Measurements from ENCODE around the gene CTNNB1. TPM values are rescaled to one million over a fixed set of nuclear protein-coding genes. Genes with fewer than 3 reads are reported as not detected.

Gene CTNNB1
- total RNA-seq, 1 donor from 2014 or later = 147 TPM

DNA sequence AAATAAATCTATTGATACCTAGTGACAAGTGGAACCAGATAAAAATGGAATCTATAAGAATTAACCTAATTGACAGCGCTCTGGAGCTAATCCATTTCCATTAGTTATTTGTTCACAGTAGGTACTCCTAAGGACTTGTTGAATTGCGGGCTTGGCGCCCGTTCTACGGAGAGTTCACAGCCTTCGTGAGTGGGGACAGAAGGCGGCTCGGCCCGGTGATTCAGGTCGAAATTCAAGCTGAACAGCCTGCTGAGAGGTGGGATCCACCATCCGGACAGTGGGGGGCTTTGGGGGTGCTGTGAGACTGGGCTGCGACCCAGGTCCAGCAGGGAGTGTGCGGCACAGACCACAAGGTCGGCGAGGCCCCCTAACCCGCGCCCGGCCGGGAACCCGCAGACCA is 779 bp upstream of the CTNNB1 start:
- Mint-ChIP-seq H3K36me3 (ENCODE audit: low read depth) (peaks cover 12% of the 10 kb centered on the region), H3K4me1 (peaks cover 24% of the 10 kb centered on the region), H3K27ac (peak overlapping the region; percentile 81), H3K4me3 (peak overlapping the region; percentile 95), H3K27me3 (peaks cover 23% of the 10 kb centered on the region), H3K9me3 (no peaks in the 10 kb centered on the region)
- intact Hi-C loops (cut with micrococcal nuclease) = loop anchor here (5.0 kb wide), 3 partner anchors 81 to 891 kb away; partner anchors contain the start of genes EIF1B and RPL14
- DNase-seq = no peak

DNA sequence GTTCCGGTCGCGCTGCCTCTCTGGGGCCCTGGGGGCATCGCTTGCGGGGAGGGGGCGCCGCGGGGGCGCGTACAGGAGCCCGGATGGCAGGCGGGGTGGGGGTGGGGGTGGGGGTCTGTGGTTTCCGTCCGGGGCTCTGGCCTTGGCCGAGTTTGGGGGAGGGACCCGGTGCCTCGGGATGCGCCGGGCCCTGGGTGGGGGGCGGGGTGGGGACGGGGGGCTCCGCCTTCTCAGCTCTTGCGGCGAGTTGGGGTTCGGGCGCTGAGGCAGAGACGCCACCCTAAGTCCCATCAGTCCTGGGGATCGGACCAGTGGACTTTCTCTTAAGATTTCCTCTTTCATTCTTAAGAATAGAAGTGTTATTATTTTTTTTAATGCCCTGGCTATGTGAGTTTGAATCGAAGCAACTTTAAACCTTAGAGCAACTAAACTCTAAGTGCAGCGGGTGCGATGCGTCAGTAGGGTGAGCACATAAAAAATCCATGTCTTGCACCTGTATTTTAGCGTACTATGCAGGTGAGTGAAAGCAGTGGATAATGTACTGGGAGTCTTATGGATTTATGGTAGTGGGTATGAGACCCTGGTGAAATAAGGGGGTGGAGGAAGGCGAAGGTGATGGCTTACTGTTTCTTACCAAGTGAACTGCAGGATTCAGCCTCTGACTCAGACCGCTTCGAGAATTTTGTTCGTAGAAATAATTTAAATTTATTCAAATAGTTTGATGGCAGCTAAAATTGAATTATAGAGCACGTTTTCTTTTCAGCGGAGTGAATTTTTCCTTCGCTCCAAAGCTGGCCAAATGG is 762 bp downstream of the CTNNB1 start:
- peak; percentile 79 for DNase-seq
- intact Hi-C loops (cut with micrococcal nuclease) = loop anchor here (1.0 to 5.0 kb wide), 9 partner anchors 12 to 893 kb away; partner anchors contain the start of genes EIF1B, RPL14 and ZNF621
- peaks cover 17% of the 10 kb centered on the region for H3K27me3 Mint-ChIP-seq
- peaks cover 13% of the 10 kb centered on the region for H3K36me3 Mint-ChIP-seq (ENCODE audit: low read depth)
- peak overlapping the region; percentile 95 for H3K27ac Mint-ChIP-seq
- peaks cover 27% of the 10 kb centered on the region for H3K4me1 Mint-ChIP-seq
- peak overlapping the region; percentile 96 for H3K4me3 Mint-ChIP-seq
- H3K9me3 Mint-ChIP-seq = no peaks in the 10 kb centered on the region

DNA sequence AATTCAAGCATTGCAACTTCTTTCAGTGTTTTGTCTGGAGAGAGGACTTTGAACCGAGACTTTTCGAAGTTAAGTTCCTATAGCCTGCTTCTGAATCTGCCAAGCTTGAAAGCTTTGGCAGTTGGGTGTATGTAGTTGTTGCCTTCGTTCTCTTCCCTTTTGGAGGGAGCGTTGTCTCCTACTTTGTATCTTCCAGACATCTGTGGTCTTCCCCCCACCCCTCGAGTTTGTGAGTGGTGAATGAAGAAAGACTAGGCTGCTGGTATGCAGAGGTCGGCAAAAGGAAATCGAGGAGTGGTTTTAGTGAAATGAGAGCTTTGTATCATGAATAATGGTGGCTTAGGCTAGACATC is 1.3 kb downstream of the CTNNB1 start:
- Mint-ChIP-seq H3K4me1 (peaks cover 31% of the 10 kb centered on the region), H3K27ac (peak overlapping the region; percentile 95), H3K36me3 (ENCODE audit: low read depth) (peaks cover 14% of the 10 kb centered on the region), H3K27me3 (peaks cover 14% of the 10 kb centered on the region), H3K4me3 (peak overlapping the region; percentile 96), H3K9me3 (no peaks in the 10 kb centered on the region)
- intact Hi-C loops (cut with micrococcal nuclease) = loop anchor here (1.0 to 5.0 kb wide), 4 partner anchors 32 to 682 kb away; partner anchors contain the start of gene ZNF621
- peak; percentile 78 for DNase-seq

DNA sequence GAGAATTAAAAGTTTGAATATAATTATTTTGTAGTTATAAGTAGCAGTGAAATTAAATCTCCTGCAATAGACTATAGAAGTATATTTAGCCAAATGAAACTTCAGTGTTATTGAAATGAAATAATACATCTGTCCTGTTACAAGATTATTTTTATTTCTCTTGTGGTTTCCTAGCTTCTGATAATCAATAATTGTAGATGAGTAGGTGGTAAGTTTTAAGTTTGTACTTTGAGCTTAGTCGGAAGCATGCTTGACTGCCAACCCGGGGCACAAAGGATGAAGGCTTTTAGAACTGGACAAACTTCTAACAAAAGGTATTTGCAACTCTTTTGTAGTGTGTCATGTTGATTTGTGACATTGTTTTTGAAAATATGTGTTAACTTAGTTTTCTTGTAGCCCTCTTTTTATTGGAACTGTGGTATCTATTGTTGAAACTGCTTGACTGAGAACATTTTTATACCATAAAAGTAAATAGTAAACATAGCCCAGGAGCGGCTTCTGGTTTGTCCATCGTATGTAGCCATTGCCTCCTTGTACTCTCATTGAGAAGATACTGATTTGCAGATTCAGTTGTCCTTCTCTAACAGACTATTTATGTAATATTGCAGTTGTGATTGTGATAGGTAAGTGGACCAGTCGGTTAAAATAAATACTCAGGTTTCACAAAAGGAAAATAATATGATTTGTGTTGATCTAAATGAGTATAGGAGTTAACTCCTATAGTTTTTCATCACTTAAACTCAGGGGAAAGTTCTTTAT is 2.9 kb downstream of the CTNNB1 start:
- Mint-ChIP-seq H3K27me3 (peaks cover 3% of the 10 kb centered on the region), H3K9me3 (no peaks in the 10 kb centered on the region), H3K27ac (no peak overlapping the region), H3K4me1 (peaks cover 43% of the 10 kb centered on the region), H3K4me3 (peak overlapping the region; percentile 96), H3K36me3 (ENCODE audit: low read depth) (peaks cover 16% of the 10 kb centered on the region)
- intact Hi-C loops (cut with micrococcal nuclease) = loop anchor here (5.0 kb wide), 3 partner anchors 620 to 680 kb away; partner anchors contain the start of gene ZNF621
- no peak for DNase-seq

DNA sequence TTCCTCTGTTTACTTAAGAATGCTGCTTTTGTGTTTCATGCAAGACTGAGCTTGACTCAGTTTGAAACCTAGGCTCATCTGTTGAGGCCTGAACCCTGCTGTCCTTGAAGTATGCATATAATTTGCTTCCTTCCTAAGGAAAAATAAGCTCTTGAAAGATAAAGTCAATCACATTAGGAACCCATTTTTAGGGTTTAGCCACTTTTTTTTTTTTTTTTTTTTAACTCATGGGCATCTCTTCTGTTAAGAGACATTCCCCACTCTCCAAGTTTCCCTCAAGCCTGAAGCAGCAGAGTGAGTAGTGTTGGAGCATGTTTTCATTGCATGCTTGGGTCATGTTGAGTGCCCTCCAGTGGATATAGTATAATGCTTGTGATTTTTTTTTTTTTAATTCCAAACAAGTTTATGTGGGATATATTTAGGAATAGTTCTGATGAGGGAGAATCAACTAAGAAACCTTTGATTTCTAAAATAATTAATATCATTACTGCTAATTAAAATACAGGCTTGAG is 3.6 kb downstream of the CTNNB1 start:
- Mint-ChIP-seq H3K9me3 (no peaks in the 10 kb centered on the region), H3K4me1 (peaks cover 50% of the 10 kb centered on the region), H3K36me3 (ENCODE audit: low read depth) (peaks cover 16% of the 10 kb centered on the region), H3K27me3 (no peaks in the 10 kb centered on the region), H3K27ac (no peak overlapping the region), H3K4me3 (peak overlapping the region; percentile 96)
- intact Hi-C loops (cut with micrococcal nuclease) = loop anchor here (5.0 kb wide), 3 partner anchors 621 to 681 kb away; partner anchors contain the start of gene ZNF621
- DNase-seq = no peak

DNA sequence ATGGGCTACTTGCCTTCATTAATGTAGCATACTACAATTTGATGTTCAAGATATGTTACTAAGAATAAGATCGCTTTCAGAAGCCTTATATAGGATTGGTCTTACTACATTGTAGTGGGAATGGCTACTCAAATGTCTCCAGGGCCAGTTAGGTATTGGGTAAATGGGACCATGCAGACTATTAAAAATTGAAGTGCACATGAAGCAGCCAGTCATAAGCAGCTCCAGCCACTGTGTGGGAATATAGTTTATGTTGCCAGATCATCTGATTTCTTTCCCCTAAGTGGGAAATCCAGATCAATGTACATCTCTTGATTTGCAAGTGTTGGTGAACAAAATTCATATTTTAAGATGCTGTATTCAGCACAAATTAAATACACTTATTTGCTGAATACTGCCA is 5.1 kb downstream of the CTNNB1 start:
- H3K4me1 Mint-ChIP-seq = peaks cover 62% of the 10 kb centered on the region
- intact Hi-C loops (cut with micrococcal nuclease) = loop anchor here (5.0 kb wide), 3 partner anchors 622 to 682 kb away; partner anchors contain the start of gene ZNF621
- H3K27me3 Mint-ChIP-seq = no peaks in the 10 kb centered on the region
- DNase-seq = no peak
- H3K4me3 Mint-ChIP-seq = no peak overlapping the region
- no peak overlapping the region for H3K27ac Mint-ChIP-seq
- H3K36me3 Mint-ChIP-seq (ENCODE audit: low read depth) = peaks cover 24% of the 10 kb centered on the region
- H3K9me3 Mint-ChIP-seq = no peaks in the 10 kb centered on the region

DNA sequence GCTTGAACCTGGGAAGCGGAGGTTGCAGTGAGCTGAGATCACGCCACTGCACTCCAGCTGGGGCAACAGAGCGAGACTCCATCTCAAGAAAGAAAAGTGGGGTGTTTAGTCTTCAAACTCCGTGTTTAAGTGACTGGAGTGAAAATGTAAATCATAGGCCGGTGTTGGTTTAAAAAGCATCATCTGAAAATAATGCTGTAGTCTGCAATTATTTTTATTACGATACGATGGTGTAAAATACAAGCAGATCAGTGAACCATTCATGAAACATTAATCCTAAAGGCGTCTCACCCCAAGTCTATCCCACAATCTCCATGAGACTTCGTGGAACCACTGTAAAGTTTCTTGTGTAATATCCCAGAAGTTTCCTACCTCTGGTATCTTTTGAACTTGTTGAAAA is 6.3 kb downstream of the CTNNB1 start:
- Mint-ChIP-seq H3K4me3 (no peak overlapping the region), H3K27me3 (no peaks in the 10 kb centered on the region), H3K36me3 (ENCODE audit: low read depth) (peaks cover 25% of the 10 kb centered on the region), H3K9me3 (no peaks in the 10 kb centered on the region), H3K27ac (no peak overlapping the region), H3K4me1 (peaks cover 64% of the 10 kb centered on the region)
- intact Hi-C loops (cut with micrococcal nuclease) = no loop called here
- no peak for DNase-seq

DNA sequence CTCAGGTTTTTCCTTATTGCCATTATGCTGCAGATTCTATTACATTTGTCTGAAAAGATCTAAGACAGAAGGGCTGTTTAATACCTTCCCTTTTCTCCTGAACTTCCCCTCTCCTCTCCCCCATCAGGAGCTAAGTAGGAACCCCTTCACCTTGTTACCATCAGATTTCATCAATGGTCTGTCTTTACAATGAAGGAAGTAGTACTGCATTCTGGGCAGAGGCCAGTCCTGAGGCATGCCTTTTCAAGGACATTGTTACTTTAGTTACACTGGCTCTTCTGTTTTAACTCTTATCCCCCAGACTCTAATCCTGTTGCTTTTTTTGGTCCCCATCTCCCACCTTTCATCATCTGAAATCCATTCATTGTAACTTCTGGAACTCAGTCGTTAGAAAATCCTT is 8.1 kb downstream of the CTNNB1 start:
- no peaks in the 10 kb centered on the region for H3K27me3 Mint-ChIP-seq
- no peaks in the 10 kb centered on the region for H3K9me3 Mint-ChIP-seq
- peaks cover 30% of the 10 kb centered on the region for H3K36me3 Mint-ChIP-seq (ENCODE audit: low read depth)
- intact Hi-C loops (cut with micrococcal nuclease) = no loop called here
- no peak for DNase-seq
- no peak overlapping the region for H3K27ac Mint-ChIP-seq
- peaks cover 57% of the 10 kb centered on the region for H3K4me1 Mint-ChIP-seq
- H3K4me3 Mint-ChIP-seq = no peak overlapping the region

DNA sequence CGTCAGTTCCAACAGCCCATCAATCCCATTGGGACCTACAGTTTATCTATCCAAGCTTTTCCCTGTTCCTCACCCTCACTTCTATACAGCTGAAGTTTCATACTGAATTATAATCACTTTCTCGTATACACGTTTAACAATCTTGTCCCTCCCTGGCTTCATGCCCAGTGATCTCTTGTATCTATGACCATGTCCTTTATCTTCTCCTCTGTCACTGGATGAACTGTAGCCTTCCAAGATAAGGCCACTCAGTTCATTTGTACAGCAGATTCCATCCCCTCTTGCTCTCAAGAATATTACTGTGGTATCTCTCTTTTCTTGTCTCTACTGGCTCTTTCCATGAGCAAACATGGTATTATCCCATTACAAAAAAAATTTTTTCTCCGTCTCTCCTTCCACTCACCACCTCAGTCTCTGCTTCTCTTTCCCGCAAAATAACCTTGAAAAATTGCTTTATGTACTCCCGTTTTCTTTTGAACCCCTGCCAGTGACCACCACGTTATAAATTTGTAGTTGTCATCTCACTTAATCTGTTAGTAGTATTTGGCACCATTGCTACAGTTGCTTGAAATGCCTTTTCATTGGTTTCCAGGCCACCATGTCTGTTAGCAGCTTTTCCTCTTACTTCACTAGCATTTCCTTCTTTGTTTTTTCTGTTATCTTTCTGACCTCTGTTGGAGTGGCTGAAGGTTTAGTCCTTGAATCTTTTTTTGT is 9.4 kb downstream of the CTNNB1 start:
- Mint-ChIP-seq H3K4me1 (peaks cover 57% of the 10 kb centered on the region), H3K4me3 (no peak overlapping the region), H3K27ac (no peak overlapping the region), H3K36me3 (ENCODE audit: low read depth) (peaks cover 28% of the 10 kb centered on the region), H3K27me3 (no peaks in the 10 kb centered on the region), H3K9me3 (no peaks in the 10 kb centered on the region)
- no peak for DNase-seq
- intact Hi-C loops (cut with micrococcal nuclease) = no loop called here

DNA sequence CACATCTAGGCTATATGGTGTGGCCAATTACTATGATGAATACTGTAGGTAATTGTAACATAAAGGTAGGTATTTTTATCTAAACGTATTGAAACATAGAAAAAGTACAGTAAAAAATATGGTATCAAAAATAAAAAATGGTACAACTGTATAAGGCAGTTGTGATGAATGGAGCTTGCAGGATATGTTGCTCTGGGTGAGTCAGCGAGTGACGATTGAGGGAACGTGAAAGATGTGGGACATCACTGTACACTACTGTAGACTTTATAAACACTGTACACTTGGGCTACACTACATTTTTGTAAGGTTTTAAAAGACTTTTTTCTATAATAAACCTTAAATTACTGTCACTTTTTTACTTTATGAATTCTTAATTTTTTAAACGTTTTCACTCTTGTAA is 10.3 kb downstream of the CTNNB1 start:
- H3K4me1 Mint-ChIP-seq = peaks cover 56% of the 10 kb centered on the region
- H3K36me3 Mint-ChIP-seq (ENCODE audit: low read depth) = peaks cover 28% of the 10 kb centered on the region
- no peaks in the 10 kb centered on the region for H3K27me3 Mint-ChIP-seq
- intact Hi-C loops (cut with micrococcal nuclease) = no loop called here
- H3K9me3 Mint-ChIP-seq = no peaks in the 10 kb centered on the region
- DNase-seq = no peak
- H3K4me3 Mint-ChIP-seq = no peak overlapping the region
- H3K27ac Mint-ChIP-seq = no peak overlapping the region

DNA sequence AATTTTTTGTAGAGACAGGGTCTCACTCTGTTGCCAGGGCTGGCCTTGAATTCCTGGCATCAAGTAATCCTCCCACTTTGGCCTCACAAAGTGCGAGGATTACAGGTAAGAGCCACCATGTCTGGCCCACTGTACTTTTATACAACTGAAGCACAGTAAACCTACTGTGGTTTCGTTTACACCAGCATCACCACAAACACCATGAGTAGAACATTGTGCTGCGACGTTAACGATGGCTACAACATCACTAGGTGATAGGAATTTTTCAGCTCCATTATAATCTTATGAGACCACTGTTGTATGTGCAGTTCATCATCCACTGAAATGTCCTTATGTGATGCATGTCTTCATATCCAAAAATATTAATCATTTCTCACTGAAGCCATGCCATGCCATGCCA is 11.7 kb downstream of the CTNNB1 start:
- Mint-ChIP-seq H3K9me3 (no peaks in the 10 kb centered on the region), H3K4me1 (peaks cover 51% of the 10 kb centered on the region), H3K36me3 (ENCODE audit: low read depth) (peaks cover 26% of the 10 kb centered on the region), H3K4me3 (no peak overlapping the region), H3K27me3 (no peaks in the 10 kb centered on the region), H3K27ac (no peak overlapping the region)
- DNase-seq = no peak
- intact Hi-C loops (cut with micrococcal nuclease) = no loop called here

DNA sequence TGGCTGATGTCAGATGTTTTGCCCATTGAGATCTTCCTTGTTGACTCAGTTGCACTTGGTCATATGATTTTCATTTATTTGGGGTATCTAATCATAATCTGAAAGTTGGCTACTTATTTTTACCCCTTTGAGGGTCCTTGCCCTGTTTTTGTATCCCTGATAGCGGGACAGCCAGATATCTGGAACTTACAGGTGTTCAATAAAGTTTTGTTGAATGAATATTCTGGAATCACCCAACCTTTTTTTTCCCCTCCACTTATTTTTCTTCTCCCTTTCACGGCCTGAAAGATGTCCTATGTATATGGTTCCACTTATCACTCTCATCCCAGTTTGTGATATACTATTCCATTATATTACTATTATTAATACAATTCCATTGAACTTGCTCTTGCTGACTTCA is 12.8 kb downstream of the CTNNB1 start:
- no peaks in the 10 kb centered on the region for H3K27me3 Mint-ChIP-seq
- H3K4me3 Mint-ChIP-seq = no peak overlapping the region
- no peak overlapping the region for H3K27ac Mint-ChIP-seq
- no peak for DNase-seq
- intact Hi-C loops (cut with micrococcal nuclease) = no loop called here
- H3K4me1 Mint-ChIP-seq = peaks cover 47% of the 10 kb centered on the region
- peaks cover 24% of the 10 kb centered on the region for H3K36me3 Mint-ChIP-seq (ENCODE audit: low read depth)
- no peaks in the 10 kb centered on the region for H3K9me3 Mint-ChIP-seq

DNA sequence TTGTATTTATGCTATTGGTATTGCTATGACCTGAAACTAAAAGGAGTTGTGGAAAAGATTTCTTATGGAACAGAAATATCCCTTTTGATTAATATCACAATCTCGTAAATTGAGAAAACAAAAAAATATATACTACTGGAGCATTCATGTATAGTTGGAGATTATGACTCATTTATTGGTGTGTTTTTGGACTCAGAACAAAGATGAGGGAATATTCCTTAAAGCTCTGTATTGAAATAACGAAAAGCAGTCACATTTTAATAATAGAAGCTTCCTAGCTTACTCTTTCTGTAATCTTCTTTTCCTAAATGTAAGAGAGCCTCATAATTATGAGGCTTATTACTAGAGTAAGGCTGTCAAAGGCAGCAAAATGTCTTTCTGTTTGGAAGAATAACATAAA is 14.3 kb downstream of the CTNNB1 start:
- H3K27me3 Mint-ChIP-seq = no peaks in the 10 kb centered on the region
- intact Hi-C loops (cut with micrococcal nuclease) = no loop called here
- H3K4me3 Mint-ChIP-seq = no peak overlapping the region
- peaks cover 38% of the 10 kb centered on the region for H3K4me1 Mint-ChIP-seq
- no peaks in the 10 kb centered on the region for H3K9me3 Mint-ChIP-seq
- DNase-seq = no peak
- no peak overlapping the region for H3K27ac Mint-ChIP-seq
- H3K36me3 Mint-ChIP-seq (ENCODE audit: low read depth) = peaks cover 20% of the 10 kb centered on the region

All from activated CD4-positive, alpha-beta T cell treated with anti-CD3 and anti-CD28 coated beads, Interleukin-2, amount 10 ng/mL, durations not matched to agents 24 days and 14 days (primary cell).